Activated B cell treated with CpG ODN at 0.5 μM for 24 hours (primary cell): ENCODE measurements around the gene CDC27. TPM values are rescaled to one million over a fixed set of nuclear protein-coding genes. Genes with fewer than 3 reads are reported as not detected.

Experiments
- ATAC-seq: fragments of 200-7000 bp; cut with Tn5 transposase; one replicate; pipeline ENCODE4 v1.10.0; 2021; ENCODE audit warnings: low read depth, mild to moderate bottlenecking, moderate library complexity
- CTCF ChIA-PET: fragments of 350-600 bp; sonication (Branson Sonifier 250); formaldehyde crosslinking; loops from one replicate; lab custom pipeline; 2021; ENCODE audit warnings: antibody characterized with exemption; lab: Charles Lee
- POLR2A ChIA-PET: fragments of 350-600 bp; sonication (Branson Sonifier 250); formaldehyde crosslinking; loops from one replicate; lab custom pipeline; 2021; ENCODE audit warnings: antibody characterized with exemption; lab: Charles Lee
- DNase-seq: peaks from one replicate; pipeline ENCODE4 v3.0.0; 2022
- H3K27ac Mint-ChIP-seq: one replicate; pipeline ENCODE4 v1.8.0; 2020; ENCODE audit warnings: mixed read lengths
- H3K27me3 Mint-ChIP-seq: one replicate; pipeline ENCODE4 v1.8.0; 2021; ENCODE audit warnings: mixed read lengths
- H3K36me3 Mint-ChIP-seq: one replicate; pipeline ENCODE4 v1.8.0; 2021; ENCODE audit warnings: low read depth, mixed read lengths
- H3K4me1 Mint-ChIP-seq: one replicate; pipeline ENCODE4 v1.8.0; 2021; ENCODE audit warnings: mixed read lengths
- H3K4me3 Mint-ChIP-seq: one replicate; pipeline ENCODE4 v1.8.0; 2020; ENCODE audit warnings: mild to moderate bottlenecking, mixed read lengths
- H3K9me3 Mint-ChIP-seq: one replicate; pipeline ENCODE4 v1.8.0; 2020; ENCODE audit warnings: mixed read lengths
- CTCF ChIP-seq: fragments of 200-600 bp; IDR thresholded peaks from one replicate; pipeline ENCODE4 v1.8.0; 2022; ENCODE audit warnings: antibody characterized with exemption, mild to moderate bottlenecking
- intact Hi-C: fragments of 100-400 bp; cut with micrococcal nuclease; formaldehyde crosslinking; loops from one replicate; pipeline ENCODE4 v1.15.1; 2024
- total RNA-seq: library from RNA; stranded (reverse); gene quantifications from 2 replicates; pipeline ENCODE4 v1.2.3, GENCODE V29; 2022

The CDC27 gene
- 72.5 and 76.5 TPM in 2 replicates for total RNA-seq

DNA sequence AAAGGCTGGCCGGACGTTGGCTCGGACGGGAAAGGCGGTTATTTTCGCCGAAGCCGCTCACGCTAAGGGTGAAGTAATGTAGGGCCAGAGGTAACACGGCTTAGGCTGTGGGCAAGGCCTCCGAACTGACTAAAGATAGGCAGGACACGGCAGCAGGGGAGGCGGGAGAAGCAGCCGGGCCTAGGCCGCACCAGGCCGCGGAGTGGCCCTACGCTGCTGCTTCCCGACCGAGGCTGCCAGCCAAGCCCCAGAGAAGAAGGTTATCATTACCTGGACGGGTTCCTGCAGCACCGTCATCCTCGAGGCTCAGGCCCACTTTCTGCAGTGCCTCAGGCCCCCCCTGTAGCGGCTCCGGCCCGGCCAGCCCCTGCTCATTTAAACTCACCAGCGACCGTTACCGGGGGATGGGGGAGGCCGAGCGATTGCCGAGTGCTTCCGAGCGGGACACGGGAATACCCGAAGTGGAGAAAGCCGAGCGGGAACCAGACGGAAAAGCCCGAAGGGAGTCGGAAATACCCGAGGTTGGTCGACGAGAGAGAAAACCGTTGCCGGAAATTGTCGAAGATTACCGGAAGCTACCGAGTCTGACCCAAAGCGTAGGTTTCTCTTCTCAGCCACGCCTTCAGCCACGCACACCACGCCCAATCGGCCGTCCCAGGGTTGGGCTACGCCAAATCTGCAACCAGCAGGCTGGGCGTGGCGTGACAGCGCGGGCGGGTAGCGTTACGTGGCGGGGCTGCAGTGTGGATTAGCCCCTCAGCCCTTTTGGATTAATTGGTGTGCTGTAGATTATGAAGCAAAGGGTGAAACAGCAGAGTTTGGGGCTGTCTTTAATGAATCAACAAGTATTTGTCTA, at the start of gene CDC27:
CDC27 (minus strand) TSS at position 420 of the 856 bp plus-strand sequence; CDS start at position 297, 123 bp downstream.
- CTCF ChIA-PET: interaction anchor here (0.9 to 1.2 kb wide), 3 partner anchors 8 to 126 kb away, joined by 3 read pairs; no protein-coding TSS in a partner anchor
- no peak for TF ChIP-seq CTCF
- H3K27me3 Mint-ChIP-seq: no peaks in the 10 kb centered on the region
- POLR2A ChIA-PET: interaction anchor here (0.6 to 3.6 kb wide), 12 partner anchors 9 to 1726 kb away, joined by 3 to 50 read pairs (median 6); partner anchors contain the start of gene EFCAB13
- peaks cover 57% of the 10 kb centered on the region for H3K4me1 Mint-ChIP-seq
- peaks cover 17% of the 10 kb centered on the region for H3K36me3 Mint-ChIP-seq
- peak within 1 kb of the TSS; percentile 94 for H3K4me3 Mint-ChIP-seq
- DNase-seq (peak; percentile 99), ATAC-seq (peak; percentile 92)
- no peaks in the 10 kb centered on the region for H3K9me3 Mint-ChIP-seq
- peak within 1 kb of the TSS; percentile 92 for H3K27ac Mint-ChIP-seq
- intact Hi-C loops: loop anchor here (1.0 kb wide), 4 partner anchors 11 to 134 kb away; partner anchors contain the start of gene EFCAB13

GRCh38 chr17:47238321-47239010, 49.4 kb upstream of the CDC27 start:
- Mint-ChIP-seq H3K9me3 (no peaks in the 10 kb centered on the region), H3K36me3 (no peaks in the 10 kb centered on the region), H3K27me3 (no peaks in the 10 kb centered on the region), H3K4me3 (no peak overlapping the region), H3K4me1 (peaks cover 20% of the 10 kb centered on the region), H3K27ac (no peak overlapping the region)
- ChIA-PET CTCF (interaction anchor here (1.0 kb wide), 1 partner anchor 9 kb away, joined by 3 read pairs; no protein-coding TSS in a partner anchor), POLR2A (interaction anchor here (0.6 kb wide), 1 partner anchor 10 kb away, joined by 4 read pairs; no protein-coding TSS in a partner anchor)
- ATAC-seq (no peak), DNase-seq (no peak)
- intact Hi-C loops: no loop called here
- no peak for TF ChIP-seq CTCF

DNA sequence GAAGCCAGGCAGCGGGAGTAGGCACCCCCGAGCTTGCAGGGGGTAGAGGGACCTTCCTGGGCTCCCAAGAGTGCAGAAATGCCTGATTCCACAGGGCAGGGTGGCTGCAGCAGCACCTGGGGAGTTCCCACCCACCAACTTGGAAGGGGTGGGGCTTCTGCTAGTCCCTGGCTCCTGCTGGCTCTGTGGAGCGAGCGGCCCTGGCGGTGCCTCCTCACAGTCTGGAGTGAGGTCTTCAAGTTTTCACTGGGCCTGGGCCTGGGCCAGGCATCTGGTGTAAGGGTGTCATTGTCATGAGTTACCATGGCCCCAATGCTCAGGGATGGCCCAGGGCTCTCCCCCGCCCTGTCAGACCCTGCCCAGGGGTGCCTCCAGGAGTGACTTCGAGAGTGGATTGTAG, 48.7 kb upstream of the CDC27 start:
- H3K4me3 Mint-ChIP-seq: no peak overlapping the region
- intact Hi-C loops: no loop called here
- no peaks in the 10 kb centered on the region for H3K27me3 Mint-ChIP-seq
- ChIA-PET CTCF (interaction anchor here (1.2 kb wide), 1 partner anchor 12 kb away, joined by 3 read pairs; no protein-coding TSS in a partner anchor), POLR2A (interaction anchor here (0.6 kb wide), 1 partner anchor 11 kb away, joined by 4 read pairs; no protein-coding TSS in a partner anchor)
- H3K9me3 Mint-ChIP-seq: no peaks in the 10 kb centered on the region
- TF ChIP-seq CTCF: no peak
- DNase-seq: no peak
- H3K36me3 Mint-ChIP-seq: no peaks in the 10 kb centered on the region
- H3K27ac Mint-ChIP-seq: no peak overlapping the region
- H3K4me1 Mint-ChIP-seq: peaks cover 18% of the 10 kb centered on the region
- no peak for ATAC-seq

DNA sequence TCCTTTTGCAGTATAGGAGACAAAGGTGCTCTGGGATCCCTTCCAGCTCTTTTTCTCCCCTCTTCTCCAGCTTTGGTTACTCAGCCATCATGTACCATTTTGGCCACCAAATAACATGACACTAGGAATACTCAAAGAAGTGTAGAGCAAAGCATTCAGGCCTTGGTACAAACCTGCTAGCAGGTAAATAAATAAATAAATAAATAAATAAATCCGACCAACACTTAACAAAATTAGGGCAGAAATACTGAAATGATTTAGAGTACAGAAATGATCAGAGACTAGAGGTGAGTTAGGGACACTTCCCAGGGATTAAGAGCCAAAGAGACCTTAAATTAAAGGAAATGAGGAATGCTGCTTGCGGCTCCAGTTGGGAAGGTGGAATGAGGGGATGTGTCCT, 46.8 kb upstream of the CDC27 start:
- ATAC-seq (no peak), DNase-seq (no peak)
- H3K27ac Mint-ChIP-seq: no peak overlapping the region
- no peak overlapping the region for H3K4me3 Mint-ChIP-seq
- intact Hi-C loops: no loop called here
- ChIA-PET CTCF (no interaction called here), POLR2A (no interaction called here)
- no peaks in the 10 kb centered on the region for H3K36me3 Mint-ChIP-seq
- H3K27me3 Mint-ChIP-seq: no peaks in the 10 kb centered on the region
- H3K4me1 Mint-ChIP-seq: peaks cover 26% of the 10 kb centered on the region
- H3K9me3 Mint-ChIP-seq: no peaks in the 10 kb centered on the region
- TF ChIP-seq CTCF: no peak

- Mint-ChIP-seq H3K36me3 (no peaks in the 10 kb centered on the region), H3K27ac (no peak overlapping the region), H3K4me3 (no peak overlapping the region), H3K27me3 (no peaks in the 10 kb centered on the region), H3K9me3 (no peaks in the 10 kb centered on the region), H3K4me1 (peaks cover 26% of the 10 kb centered on the region)
- ChIA-PET CTCF (no interaction called here), POLR2A (no interaction called here)
- ATAC-seq (no peak), DNase-seq (no peak)
- intact Hi-C loops: no loop called here
- TF ChIP-seq CTCF: no peak
Measured at GRCh38 chr17:47235506-47235905, 46.4 kb upstream of the CDC27 start.
